HG03432 (cell line): ENCODE results near the gene CCDC33.
A peak's percentile ranks its signal among the peaks of the same experiment; 100 is the strongest.

Experiments used
- ATAC-seq: cut with Tn5 transposase; IDR thresholded peaks from one replicate; pipeline ENCODE4 v1.9.1; 2021; ENCODE audit warnings: mild to moderate bottlenecking, moderate library complexity; ENCODE audit not compliant: unreplicated experiment

Gene CCDC33

DNA sequence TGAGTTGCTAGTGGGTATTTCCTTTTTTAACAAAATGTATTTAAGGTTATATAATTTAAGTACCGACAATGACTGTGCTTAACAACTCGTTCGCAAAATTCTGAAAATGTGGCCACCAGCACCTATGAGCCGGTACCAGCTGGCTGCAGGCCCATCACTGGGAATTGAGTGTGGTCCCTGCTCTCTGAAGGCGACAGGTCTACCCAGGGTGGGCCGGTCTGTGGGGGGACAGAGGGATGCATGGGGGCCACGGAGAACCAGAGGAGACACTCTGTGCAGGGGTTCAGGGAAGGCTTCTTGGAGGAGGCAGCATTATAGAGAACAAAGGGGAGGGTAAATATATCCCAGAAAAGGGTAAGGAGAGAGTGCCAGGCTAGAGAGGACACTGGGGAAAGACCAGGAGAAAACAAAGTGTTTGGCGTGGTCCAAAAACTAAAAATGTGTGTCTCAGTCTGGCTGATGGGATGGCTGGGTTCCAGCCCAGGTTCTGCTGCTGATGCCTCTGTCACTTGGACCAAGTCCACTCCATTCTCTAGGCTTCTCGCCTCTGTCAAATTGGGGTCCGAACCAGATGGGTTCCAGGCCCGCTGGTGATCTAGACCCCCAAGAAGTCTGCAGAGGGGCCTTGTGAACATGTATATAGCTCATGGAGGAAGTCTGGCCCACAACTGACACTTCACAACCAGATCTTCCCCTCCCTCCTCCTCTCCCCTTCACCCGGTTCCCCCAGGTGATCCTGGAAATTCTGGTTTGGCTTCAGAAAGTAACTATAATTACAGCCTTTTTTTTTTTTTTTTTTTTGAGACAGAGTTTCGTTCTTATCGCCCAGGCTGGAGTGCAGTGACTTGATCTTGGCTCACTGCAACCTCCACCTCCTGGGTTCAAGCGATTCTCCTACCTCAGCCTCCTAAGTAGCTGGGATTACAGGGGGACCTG, 142.0 kb downstream of the CCDC33 start:
- ATAC-seq, result no peak

DNA sequence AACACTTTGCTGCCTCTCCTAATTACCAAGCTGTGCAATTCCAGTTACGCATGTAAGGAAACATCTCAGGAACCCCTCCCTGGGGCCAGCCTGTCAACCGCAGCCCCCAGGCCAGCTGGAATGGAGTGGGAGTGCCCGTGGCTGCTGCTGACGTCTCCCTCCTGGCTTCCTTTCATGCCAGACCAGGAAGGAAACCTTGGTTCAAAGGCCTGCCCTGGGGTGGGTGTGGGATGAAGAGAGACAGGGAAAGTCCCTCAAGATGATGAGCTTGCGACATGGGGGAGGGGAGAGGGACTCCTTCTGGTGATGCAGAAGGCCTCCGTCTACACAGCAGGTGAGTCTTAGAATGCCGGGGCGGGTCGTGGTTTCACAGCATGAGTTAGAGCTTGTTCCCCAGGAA, 142.7 kb downstream of the CCDC33 start:
- ATAC-seq, result no peak

DNA sequence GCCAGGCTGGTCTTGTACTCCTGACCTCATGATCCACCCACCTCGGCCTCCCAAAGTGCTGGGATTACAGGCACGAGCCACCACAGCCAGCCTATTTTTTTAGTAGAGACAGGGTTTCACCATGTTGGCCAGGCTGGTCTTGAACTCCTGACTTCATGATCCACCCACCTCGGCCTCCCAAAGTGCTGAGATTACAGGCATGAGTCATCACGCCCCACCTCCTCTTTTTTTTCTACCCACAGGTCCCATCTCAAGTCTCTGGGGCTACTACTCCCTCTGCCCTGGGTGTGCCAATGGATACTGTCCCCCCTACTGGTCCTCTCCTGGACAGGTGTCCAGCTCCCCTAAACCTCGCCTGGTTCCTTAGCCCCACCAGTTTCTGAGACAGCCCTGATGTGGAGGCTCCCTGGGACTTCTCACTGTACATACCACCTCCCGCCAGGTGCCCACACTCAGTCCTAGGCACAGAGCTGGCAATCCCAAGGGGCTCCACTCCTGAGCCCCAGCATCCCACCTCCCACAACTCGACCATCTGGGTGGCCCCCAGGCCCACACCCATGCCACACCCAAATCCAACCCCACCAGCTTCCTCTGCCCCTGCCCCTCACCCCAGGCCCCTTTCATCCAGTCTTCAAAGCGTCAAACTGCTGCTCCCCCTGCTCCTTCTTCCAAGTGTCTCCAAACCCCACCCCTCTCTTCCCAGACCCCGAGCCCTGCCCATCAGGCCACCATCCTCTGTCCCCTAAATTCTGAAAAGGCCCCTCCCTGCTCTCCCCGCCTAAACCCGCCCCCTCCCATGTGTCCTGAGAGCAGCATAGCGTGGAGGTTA, 144.4 kb downstream of the CCDC33 start:
- ATAC-seq, result no peak

DNA sequence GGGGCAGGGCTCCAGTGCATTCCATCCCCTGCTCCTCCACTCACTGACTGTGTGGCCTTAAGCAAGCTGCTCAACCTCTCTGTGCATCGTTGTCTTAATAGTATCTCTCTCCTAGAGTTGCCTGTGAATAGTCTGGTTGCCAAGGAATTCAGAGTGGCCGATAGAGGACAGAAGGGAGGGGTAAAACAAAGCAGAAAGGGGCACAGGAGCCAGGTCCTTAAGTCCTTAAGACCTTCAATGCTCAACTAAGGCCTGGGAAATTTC, 145.0 kb downstream of the CCDC33 start:
- no peak for ATAC-seq

DNA sequence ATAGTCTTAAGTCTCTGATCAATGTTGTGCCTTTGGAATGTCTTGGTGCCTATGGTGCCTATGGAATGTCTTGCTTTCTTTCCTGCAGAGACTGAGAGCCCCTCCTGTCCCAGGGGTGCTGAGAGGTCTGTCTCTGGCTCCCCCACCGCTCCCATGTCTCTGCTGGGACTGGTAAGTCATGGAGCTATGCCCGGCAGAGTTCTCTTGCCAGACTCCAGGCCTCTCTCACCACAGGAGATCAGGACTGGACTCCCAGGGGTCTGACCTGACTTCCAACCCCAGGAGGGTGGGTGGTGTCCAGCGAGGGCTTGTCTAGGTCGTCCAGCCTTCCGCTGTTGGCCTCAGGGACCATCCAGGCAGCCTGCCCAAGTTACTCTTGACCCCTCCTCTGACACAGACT, 145.4 kb downstream of the CCDC33 start:
- ATAC-seq, result no peak

DNA sequence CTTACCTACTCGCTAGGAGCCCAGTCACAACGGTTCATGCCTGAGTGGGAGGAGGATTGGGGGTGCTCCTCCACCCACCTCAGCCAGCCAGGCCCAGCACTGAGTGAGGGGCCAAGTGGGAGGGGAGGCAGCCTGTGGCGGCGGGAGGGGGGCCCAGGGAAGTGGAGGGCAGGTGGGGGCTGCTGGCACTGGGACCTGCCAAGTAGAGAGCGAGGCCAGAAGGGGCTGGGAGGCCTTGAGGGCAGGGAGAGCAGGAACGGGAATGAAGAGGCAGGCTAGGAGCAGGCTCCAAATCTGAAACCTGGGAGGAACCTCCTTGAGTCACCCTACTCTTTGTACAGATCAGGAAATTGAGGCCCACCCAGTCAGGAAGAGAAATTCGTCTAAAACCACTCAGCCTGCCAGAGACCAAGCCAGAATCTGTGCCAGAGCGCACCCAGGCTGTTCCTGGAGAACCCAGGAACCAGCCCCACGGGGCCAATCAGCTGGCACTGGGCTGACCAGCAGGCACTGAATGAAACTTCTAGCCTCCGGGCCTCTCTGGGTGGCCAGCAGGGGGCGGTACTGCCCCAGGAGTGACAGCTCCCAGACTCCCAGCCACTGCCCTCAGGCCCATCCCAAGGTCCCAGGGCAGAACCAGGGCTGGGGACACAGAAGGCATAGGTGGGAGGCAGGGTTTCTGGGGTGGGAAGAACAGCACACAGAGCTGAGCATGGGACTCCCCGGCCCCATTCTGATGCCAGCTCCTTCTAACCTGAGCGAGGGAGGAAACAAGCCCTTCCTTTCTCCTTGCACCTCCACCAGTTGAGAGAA, 146.1 kb downstream of the CCDC33 start:
- peak; percentile 25 for ATAC-seq

DNA sequence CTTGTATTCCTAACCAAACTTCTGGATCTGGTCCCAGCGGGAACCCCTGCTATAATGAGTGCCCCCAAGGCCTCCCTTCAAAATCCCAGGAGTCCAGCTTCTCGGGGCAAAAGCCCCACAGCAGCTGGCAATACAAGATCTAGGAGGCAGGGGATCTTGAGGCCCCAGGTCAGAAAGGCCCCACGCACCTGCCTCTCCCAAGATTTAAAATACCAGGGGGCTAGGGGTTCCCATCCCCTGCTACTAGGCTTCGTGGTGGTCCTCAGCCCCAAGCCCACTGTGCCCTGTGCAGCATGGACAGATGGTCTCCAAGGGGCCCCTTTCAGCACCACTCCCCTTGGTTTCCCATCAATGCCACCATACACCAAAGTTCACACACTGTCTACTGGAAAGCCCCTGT, 147.2 kb downstream of the CCDC33 start:
- ATAC-seq, result peak; percentile 4

DNA sequence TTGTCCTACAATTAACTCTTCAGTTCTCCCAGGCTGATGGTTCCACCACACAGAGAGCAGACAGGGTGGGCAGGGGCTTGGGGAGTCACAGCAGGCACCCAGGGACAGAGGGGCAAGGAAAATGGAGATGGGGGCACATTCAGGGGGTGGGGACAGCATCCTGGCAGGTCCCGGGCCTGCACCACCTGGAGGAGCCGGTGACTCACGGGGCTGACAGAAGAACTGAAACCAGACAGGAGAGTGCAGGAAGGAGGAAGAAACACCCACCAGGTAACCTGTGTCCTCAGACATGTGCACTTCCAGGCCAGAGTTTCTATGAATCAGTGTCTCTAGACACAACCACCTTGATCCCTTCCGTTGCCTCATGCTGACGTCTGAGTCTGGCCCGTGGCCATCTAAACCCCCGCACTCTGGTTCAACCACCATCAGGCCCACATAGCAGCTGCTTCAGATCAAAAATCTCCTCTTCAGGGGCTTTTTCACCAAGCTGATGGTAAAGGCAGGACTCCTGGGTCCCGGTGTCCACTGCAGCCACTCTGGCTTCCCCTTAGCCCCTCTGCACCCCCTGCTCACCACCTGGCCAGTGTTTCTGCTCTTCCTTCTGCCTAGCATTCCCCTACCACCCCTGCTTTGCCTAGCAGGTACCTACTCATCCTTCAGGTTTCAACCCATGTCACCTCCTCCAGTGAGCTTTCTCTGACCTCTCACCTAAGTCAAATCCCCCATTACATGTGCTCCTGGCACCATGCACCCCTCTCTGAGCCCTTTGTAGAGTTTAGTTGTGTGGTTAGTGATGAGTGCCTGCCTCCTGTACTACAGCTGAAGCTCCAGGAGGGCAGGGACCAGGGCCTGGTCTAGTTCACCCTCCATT, 147.8 kb downstream of the CCDC33 start:
- peak; percentile 39 for ATAC-seq

DNA sequence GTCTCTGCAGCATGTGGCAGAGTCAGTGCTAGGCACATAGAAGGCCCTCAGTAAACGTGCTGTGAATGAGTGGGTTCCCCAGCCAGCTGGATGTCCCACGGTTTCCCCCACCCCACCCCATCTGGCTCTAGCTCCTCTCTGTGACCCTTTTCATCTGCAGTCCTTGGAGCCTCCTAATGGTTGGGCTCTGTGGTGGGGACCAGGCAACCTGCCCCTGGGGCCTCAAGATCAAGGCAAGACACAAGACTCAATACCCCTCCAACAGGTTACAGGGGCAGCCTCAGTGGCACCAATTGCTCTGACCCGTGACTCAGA, 148.4 kb downstream of the CCDC33 start:
- no peak for ATAC-seq

DNA sequence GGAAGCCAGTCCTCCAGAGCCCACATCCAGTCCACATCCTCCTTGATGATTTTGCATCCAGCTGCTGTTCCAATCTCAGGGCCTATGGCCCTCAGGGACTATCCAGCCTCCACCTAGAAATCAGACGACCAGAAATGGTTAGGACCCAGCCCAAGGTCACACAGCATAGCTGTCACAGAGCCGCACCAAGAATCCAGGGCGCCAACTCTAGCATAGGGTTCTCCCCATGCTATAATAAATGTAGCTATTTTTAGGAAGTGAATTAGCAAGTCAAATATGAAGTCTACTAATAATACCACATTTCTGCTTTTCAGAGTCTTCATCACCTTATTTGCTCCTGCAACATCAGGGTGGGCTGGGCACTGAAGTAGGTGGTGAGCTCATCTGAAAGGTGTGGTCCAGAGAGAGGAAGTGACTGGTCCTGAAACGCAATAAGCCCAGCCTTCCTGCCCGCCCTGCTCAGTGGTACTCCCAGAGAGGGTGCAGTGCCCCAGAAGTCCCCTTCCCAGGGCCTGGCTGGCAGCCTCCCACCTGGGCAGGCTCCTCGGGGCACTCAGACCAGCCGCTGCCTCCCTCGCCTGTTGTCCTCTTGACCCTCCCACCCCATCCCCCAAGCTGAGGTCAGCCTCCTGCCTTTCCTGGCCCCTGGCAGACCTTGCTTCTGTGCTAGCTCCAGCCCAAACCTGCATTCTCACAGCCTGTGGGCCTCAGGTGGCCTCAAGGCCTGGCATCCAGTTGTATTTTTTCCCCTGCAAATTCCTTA, 148.9 kb downstream of the CCDC33 start:
- peak; percentile 68 for ATAC-seq

DNA sequence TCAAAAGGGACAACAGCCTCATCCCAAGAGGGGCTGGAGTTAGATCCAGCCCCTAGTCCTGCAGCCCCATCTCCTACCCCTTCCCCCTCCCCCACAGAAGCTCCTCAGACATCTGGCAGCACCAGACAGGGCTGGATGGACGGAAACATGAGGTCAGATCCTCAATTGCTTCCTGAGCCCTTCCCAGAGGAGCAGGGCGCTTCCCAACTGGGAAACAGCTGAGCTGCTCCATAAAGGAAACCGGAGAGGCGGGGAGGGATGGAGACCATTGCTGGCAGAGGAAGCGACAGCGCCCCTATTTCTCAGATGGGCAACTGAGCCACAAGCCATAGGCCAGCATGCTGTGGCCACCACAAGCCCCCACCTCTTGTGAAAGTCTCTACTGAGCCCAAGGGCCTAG, 149.6 kb downstream of the CCDC33 start:
- ATAC-seq, result no peak
